Keratinocyte (primary cell): ENCODE measurements around the gene SLC35E3. TPM values are rescaled to one million over a fixed set of nuclear protein-coding genes. Genes with fewer than 3 reads are reported as not detected.

ENCODE experiments used
- DNase-seq: peaks from one replicate; pipeline ENCODE4 v3.0.0-alpha.2; 2011; ENCODE audit warnings: low read depth, missing footprints, low spot score
- FAIRE-seq: peaks from 2 replicates; lab custom pipeline; 2011; peaks lifted over from hg19 to GRCh38; lab: Jason Lieb, UNC
- H2AFZ ChIP-seq: 2 replicates; pipeline ENCODE4 v1.6.0; 2012; ENCODE audit warnings: low read length, control low read depth, inconsistent platforms; ENCODE audit not compliant: control insufficient read depth
- H3K27ac ChIP-seq: 2 replicates; pipeline ENCODE4 v1.5.1; 2011; ENCODE audit warnings: low read length; ENCODE audit not compliant: control insufficient read depth, insufficient read depth
- H3K27me3 ChIP-seq: 3 replicates; pipeline ENCODE4 v1.6.0; 2011; ENCODE audit warnings: low read length; ENCODE audit not compliant: control insufficient read depth, insufficient read depth; ENCODE audit errors: extremely low read depth
- H3K36me3 ChIP-seq, 2 experiments: 2 replicates in 1 of 2; 3 replicates in 1 of 2; pipeline ENCODE4 v1.5.1; 2011; ENCODE audit warnings: low read length in 2 of 2, mild to moderate bottlenecking in 1 of 2; ENCODE audit not compliant: control insufficient read depth in 2 of 2, insufficient read depth in 2 of 2; ENCODE audit errors: extremely low read depth in 1 of 2
- H3K4me1 ChIP-seq: 3 replicates; pipeline ENCODE4 v1.5.1; 2011; ENCODE audit warnings: low read length; ENCODE audit not compliant: control insufficient read depth, insufficient read depth; ENCODE audit errors: extremely low read depth
- H3K4me2 ChIP-seq: 3 replicates; pipeline ENCODE4 v1.6.0; 2011; ENCODE audit warnings: low read depth, low read length; ENCODE audit not compliant: control insufficient read depth, insufficient read depth; ENCODE audit errors: extremely low read depth
- H3K4me3 ChIP-seq, 3 experiments: fragments of 200-600 bp in 1 of 3; sonication (generic) in 1 of 3; 2 replicates in 2 of 3; 3 replicates in 1 of 3; pipeline ENCODE4 v1.5.1; 2011 to 2016; ENCODE audit warnings: low read length in 3 of 3, mild to moderate bottlenecking in 3 of 3, control low read depth in 2 of 3, inconsistent platforms in 1 of 3, low read depth in 1 of 3, mixed read lengths in 1 of 3, mixed run types in 1 of 3, moderate library complexity in 1 of 3; ENCODE audit not compliant: control insufficient read depth in 2 of 3, insufficient read depth in 2 of 3; ENCODE audit errors: extremely low read depth in 1 of 3
- H3K79me2 ChIP-seq: 2 replicates; pipeline ENCODE4 v1.6.0; 2012; ENCODE audit warnings: low read length; ENCODE audit not compliant: control insufficient read depth, insufficient read depth
- H3K9ac ChIP-seq: 3 replicates; pipeline ENCODE4 v1.6.0; 2011; ENCODE audit warnings: low read length; ENCODE audit not compliant: control insufficient read depth, insufficient read depth; ENCODE audit errors: extremely low read depth
- H3K9me1 ChIP-seq: 3 replicates; pipeline ENCODE4 v1.6.0; 2011; ENCODE audit warnings: low read length; ENCODE audit not compliant: control insufficient read depth, insufficient read depth; ENCODE audit errors: extremely low read depth
- H3K9me3 ChIP-seq: 2 replicates; pipeline ENCODE4 v1.5.1; 2012; ENCODE audit warnings: low read depth, low read length; ENCODE audit not compliant: control insufficient read depth
- H4K20me1 ChIP-seq: 3 replicates; pipeline ENCODE4 v1.6.0; 2011; ENCODE audit warnings: low read length; ENCODE audit not compliant: control insufficient read depth, insufficient read depth; ENCODE audit errors: extremely low read depth
- EZH2 ChIP-seq: IDR thresholded peaks from one replicate; pipeline ENCODE4 v1.6.1; 2012; ENCODE audit warnings: inconsistent platforms, mild to moderate bottlenecking, low read length, moderate library complexity
- dilution Hi-C: fragments of 300-500 bp; cut with MboI; formaldehyde crosslinking; loops from one replicate; pipeline ENCODE4 v1.7.0; 2020; ENCODE audit warnings: low sequenced_read_pairs; ENCODE audit not compliant: extremely low pct_ligation_motif_present
- polyA plus RNA-seq, 5 experiments: library from polyadenylated mRNA; depleted of rRNA in 3 of 5; stranded (reverse) in 3 of 5; stranded (forward) in 1 of 5; unstranded in 1 of 5; fragments of >200 nt; gene quantifications; 1 replicate in 1 of 5; 2 replicates in 3 of 5; 3 replicates in 1 of 5; pipeline versions ENCODE4 v1.2.1 to v1.2.3, GENCODE V29; 2011 to 2012; ENCODE audit warnings: missing spikeins in 2 of 5, low read depth in 1 of 5, low replicate concordance in 1 of 5
- TF ChIP-seq, protein P1 (sequence below), 3 experiments: IDR thresholded peaks in 1 of 3; conservative IDR thresholded peaks in 1 of 3; optimal IDR thresholded peaks in 1 of 3; 2 replicates in 2 of 3; 3 replicates in 1 of 3; pipeline versions ENCODE3 to v1.5.1; 2011; ENCODE audit warnings: low read length in 3 of 3, mild to moderate bottlenecking in 3 of 3, moderate library complexity in 2 of 3, control low read depth in 1 of 3, inconsistent platforms in 1 of 3; ENCODE audit not compliant: insufficient read depth in 2 of 3; ENCODE audit errors: extremely low read depth in 1 of 3

Gene SLC35E3
- polyA plus RNA-seq, 1 donor (not counting 4 experiments of a cell fraction or from before 2014, with no cell fraction given), result 9.9 TPM

DNA sequence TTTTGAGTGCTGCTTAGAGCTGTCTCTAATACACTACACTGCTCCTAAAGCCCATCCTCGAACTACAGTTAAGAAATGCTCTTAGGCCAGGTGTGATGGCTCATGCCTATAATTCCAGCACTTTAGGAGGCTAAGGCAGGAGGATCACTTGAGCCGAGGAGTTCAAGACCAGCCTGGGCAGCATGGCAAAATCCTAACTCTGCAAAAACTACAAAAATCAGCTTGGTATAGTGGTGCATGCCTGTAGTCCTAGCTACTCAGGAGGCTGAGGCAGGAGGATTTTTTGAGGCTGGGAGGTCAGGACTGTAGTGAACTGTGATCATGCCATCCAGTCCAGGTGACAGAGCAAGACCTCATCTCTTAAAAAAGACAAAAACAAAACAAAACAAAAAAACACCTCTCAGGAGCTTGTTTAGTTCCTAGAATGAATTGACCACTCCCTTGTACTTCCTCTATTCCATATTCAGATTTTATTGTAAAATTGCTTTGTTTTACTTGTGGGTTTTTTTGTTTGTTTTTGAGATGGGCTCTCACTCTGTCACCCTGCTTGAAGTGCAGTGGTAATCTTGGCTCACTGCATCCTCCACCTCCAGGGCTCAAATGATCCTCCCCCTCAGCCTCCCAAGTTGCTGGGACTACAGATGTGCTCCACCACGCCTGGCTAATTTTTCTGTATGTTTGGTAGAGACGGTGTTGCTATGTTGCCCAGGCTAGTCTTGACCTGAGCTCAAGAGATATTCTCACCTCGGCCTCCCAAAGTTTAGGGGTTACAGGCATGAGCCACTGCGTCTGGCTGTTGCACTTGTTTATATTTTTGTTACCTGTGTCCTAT, 75.6 kb downstream of the SLC35E3 start:
- no peak overlapping the region for H3K4me2 ChIP-seq
- no peaks in the 10 kb centered on the region for H3K27me3 ChIP-seq
- H3K9me1 ChIP-seq, result no peaks in the 10 kb centered on the region
- H3K4me1 ChIP-seq, result no peaks in the 10 kb centered on the region
- dilution Hi-C loops, result no loop called here
- no peaks in the 10 kb centered on the region for H4K20me1 ChIP-seq
- H3K27ac ChIP-seq, result no peak overlapping the region
- H3K9me3 ChIP-seq, result no peaks in the 10 kb centered on the region
- DNase-seq, result no peak
- peaks cover 25% of the 10 kb centered on the region for H3K79me2 ChIP-seq
- H3K9ac ChIP-seq, result no peak overlapping the region
- no peak for FAIRE-seq
- peaks cover 19 to 31% of the 10 kb centered on the region in 2 experiments for H3K36me3 ChIP-seq
- no peak overlapping the region for H3K4me3 ChIP-seq
- H2AFZ ChIP-seq, result no peak overlapping the region
- TF ChIP-seq, protein P1, sequence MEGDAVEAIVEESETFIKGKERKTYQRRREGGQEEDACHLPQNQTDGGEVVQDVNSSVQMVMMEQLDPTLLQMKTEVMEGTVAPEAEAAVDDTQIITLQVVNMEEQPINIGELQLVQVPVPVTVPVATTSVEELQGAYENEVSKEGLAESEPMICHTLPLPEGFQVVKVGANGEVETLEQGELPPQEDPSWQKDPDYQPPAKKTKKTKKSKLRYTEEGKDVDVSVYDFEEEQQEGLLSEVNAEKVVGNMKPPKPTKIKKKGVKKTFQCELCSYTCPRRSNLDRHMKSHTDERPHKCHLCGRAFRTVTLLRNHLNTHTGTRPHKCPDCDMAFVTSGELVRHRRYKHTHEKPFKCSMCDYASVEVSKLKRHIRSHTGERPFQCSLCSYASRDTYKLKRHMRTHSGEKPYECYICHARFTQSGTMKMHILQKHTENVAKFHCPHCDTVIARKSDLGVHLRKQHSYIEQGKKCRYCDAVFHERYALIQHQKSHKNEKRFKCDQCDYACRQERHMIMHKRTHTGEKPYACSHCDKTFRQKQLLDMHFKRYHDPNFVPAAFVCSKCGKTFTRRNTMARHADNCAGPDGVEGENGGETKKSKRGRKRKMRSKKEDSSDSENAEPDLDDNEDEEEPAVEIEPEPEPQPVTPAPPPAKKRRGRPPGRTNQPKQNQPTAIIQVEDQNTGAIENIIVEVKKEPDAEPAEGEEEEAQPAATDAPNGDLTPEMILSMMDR (optimal IDR thresholded peaks at IDR 0.05 in 1 of 3, IDR thresholded peaks at IDR 0.05 in 1 of 3, conservative IDR thresholded peaks at IDR 0.05 in 1 of 3; ENCODE audit: extremely low read depth in 1 of 3, insufficient read depth in 2 of 3, low read length in 3 of 3), result no peak
- no peak for TF ChIP-seq EZH2

DNA sequence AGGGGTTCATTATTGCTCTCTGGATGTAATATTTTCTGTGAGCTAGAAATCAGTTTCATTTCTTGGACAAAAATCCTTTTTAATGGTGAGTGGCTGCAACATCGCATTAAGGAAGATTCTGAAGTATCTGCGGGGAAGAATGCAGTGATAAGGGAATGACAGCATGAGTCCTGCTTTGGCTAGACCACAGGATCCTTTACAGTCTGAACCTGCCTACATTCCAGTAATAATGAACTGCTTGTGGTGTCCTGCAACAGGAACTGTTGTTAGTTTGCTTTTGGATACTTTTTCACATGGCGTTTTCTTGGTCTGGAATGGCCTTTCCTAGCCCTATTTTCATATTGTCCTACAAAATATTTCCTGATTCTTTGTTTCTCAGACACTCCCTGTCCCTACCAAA, 77.7 kb downstream of the SLC35E3 start:
- Histone ChIP-seq H3K36me3 (peaks cover 17 to 30% of the 10 kb centered on the region in 2 experiments), H3K9me3 (no peaks in the 10 kb centered on the region), H3K4me3 (no peak overlapping the region), H4K20me1 (no peaks in the 10 kb centered on the region), H3K9me1 (no peaks in the 10 kb centered on the region), H3K79me2 (peaks cover 19% of the 10 kb centered on the region), H2AFZ (no peak overlapping the region), H3K9ac (no peak overlapping the region), H3K27me3 (no peaks in the 10 kb centered on the region), H3K4me1 (no peaks in the 10 kb centered on the region), H3K4me2 (no peak overlapping the region), H3K27ac (no peak overlapping the region)
- FAIRE-seq, result peak; percentile 69
- DNase-seq, result no peak
- dilution Hi-C loops, result no loop called here
- TF ChIP-seq, protein P1 (optimal IDR thresholded peaks at IDR 0.05 in 1 of 3, IDR thresholded peaks at IDR 0.05 in 1 of 3, conservative IDR thresholded peaks at IDR 0.05 in 1 of 3; ENCODE audit: extremely low read depth in 1 of 3, insufficient read depth in 2 of 3, low read length in 3 of 3), result no peak
- TF ChIP-seq EZH2, result no peak
